ENCODE results near the gene ZNF423.

Gene ZNF423

GRCh38 chr16:49869731-49870130 lies 13.8 kb upstream of the ZNF423 start:
- no peak for DNase-seq (ENCODE audit: low spot score)

- DNase-seq (ENCODE audit: low spot score), result no peak
These were observed 12.1 kb upstream of the ZNF423 start for GRCh38 chr16:49867796-49868668.

- DNase-seq (ENCODE audit: low spot score), result no peak
These were observed 11.3 kb upstream of the ZNF423 start for GRCh38 chr16:49867234-49867633.

GRCh38 chr16:49866595-49867071 lies 10.7 kb upstream of the ZNF423 start:
- no peak for DNase-seq (ENCODE audit: low spot score)

GRCh38 chr16:49862694-49863093 lies 6.8 kb upstream of the ZNF423 start:
- DNase-seq (ENCODE audit: low spot score), result no peak

- no peak for DNase-seq (ENCODE audit: low spot score)
These were observed 5.4 kb upstream of the ZNF423 start for GRCh38 chr16:49861299-49861698.

- no peak for DNase-seq (ENCODE audit: low spot score)
These were observed 4.7 kb upstream of the ZNF423 start for GRCh38 chr16:49860593-49860992.

- no peak for DNase-seq (ENCODE audit: low spot score)
These were observed 3.4 kb upstream of the ZNF423 start for GRCh38 chr16:49859125-49859811.

GRCh38 chr16:49858200-49859124 lies 2.5 kb upstream of the ZNF423 start:
- peak; percentile 23 for DNase-seq (ENCODE audit: low spot score)

- DNase-seq (ENCODE audit: low spot score), result peak; percentile 57
These were observed 1.7 kb upstream of the ZNF423 start for GRCh38 chr16:49857423-49858181.

GRCh38 chr16:49856672-49857330 lies 889 bp upstream of the ZNF423 start:
- DNase-seq (ENCODE audit: low spot score), result peak; percentile 79

GRCh38 chr16:49855280-49855821 lies 561 bp downstream of the ZNF423 start:
- DNase-seq (ENCODE audit: low spot score), result peak; percentile 57

- DNase-seq (ENCODE audit: low spot score), result peak; percentile 30
These were observed 1.1 kb downstream of the ZNF423 start for GRCh38 chr16:49854796-49855203.

GRCh38 chr16:49854188-49854795 lies 1.6 kb downstream of the ZNF423 start:
- no peak for DNase-seq (ENCODE audit: low spot score)

- no peak for DNase-seq (ENCODE audit: low spot score)
These were observed 3.6 kb downstream of the ZNF423 start for GRCh38 chr16:49852279-49852678.

GRCh38 chr16:49851468-49851787 lies 4.5 kb downstream of the ZNF423 start:
- DNase-seq (ENCODE audit: low spot score), result no peak

GRCh38 chr16:49850558-49851467 lies 5.1 kb downstream of the ZNF423 start:
- no peak for DNase-seq (ENCODE audit: low spot score)

- no peak for DNase-seq (ENCODE audit: low spot score)
These were observed 6.2 kb downstream of the ZNF423 start for GRCh38 chr16:49849754-49850108.

- DNase-seq (ENCODE audit: low spot score), result no peak
These were observed 6.7 kb downstream of the ZNF423 start for GRCh38 chr16:49849037-49849753.
